Measurements from ENCODE around the gene PITPNB. TPM values are rescaled to one million over a fixed set of nuclear protein-coding genes. Genes with fewer than 3 reads are reported as not detected.

Gene PITPNB
- total and polyA plus RNA-seq, 2 donors from 2014 or later: 23.7 to 72.0 TPM

DNA sequence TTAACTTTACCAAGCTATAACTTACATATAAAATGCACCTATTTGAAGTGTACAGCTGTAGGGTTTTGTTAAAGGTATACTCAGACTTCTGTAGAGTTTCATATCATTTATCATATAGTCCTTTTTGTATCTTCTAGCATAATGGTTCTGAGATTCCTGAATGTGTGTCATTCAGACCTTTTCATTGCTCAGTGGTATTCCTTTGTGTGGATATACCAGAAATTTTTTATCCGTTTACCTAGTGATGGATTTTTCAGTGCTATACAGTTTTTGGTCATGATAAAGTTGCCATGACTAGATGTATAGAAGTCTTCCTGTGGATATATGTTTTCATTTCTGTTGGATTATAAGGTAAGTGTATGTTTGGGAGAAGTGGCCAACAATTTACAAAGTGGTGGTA, 6.3 kb upstream of the PITPNB start:
- H3K9ac ChIP-seq (ENCODE audit: low read length in 3 of 3): no peak overlapping the region
- H3K36me3 ChIP-seq (ENCODE audit: control insufficient read depth in 2 of 3, insufficient read depth in 3 of 3, low read length in 3 of 3): peaks cover 0 to 3% (median 0%) of the 10 kb centered on the region in 3 donors
- H3K9me3 ChIP-seq (ENCODE audit: control insufficient read depth in 2 of 3, insufficient read depth in 1 of 3, low read length in 3 of 3): no peaks in the 10 kb centered on the region
- FAIRE-seq: no peak
- H3K27me3 ChIP-seq (ENCODE audit: control insufficient read depth, insufficient read depth, low read length): no peaks in the 10 kb centered on the region
- H3K4me3 ChIP-seq (ENCODE audit: low read length in 3 of 3): no peak overlapping the region
- no peak for DNase-seq
- intact Hi-C loops (cut with DNase I): no loop called here
- H3K27ac ChIP-seq (ENCODE audit: low read depth in 2 of 2, low read length in 2 of 2): no peak overlapping the region
- TF ChIP-seq CTCF (IDR thresholded peaks at IDR 0.05; ENCODE audit: borderline replicate concordance, extremely low read depth, insufficient read depth): no peak
- peaks cover 0 to 5% (median 0%) of the 10 kb centered on the region in 3 donors for H3K4me1 ChIP-seq (ENCODE audit: control insufficient read depth in 2 of 3, insufficient read depth in 2 of 3, low read depth in 1 of 3, low read length in 3 of 3)

DNA sequence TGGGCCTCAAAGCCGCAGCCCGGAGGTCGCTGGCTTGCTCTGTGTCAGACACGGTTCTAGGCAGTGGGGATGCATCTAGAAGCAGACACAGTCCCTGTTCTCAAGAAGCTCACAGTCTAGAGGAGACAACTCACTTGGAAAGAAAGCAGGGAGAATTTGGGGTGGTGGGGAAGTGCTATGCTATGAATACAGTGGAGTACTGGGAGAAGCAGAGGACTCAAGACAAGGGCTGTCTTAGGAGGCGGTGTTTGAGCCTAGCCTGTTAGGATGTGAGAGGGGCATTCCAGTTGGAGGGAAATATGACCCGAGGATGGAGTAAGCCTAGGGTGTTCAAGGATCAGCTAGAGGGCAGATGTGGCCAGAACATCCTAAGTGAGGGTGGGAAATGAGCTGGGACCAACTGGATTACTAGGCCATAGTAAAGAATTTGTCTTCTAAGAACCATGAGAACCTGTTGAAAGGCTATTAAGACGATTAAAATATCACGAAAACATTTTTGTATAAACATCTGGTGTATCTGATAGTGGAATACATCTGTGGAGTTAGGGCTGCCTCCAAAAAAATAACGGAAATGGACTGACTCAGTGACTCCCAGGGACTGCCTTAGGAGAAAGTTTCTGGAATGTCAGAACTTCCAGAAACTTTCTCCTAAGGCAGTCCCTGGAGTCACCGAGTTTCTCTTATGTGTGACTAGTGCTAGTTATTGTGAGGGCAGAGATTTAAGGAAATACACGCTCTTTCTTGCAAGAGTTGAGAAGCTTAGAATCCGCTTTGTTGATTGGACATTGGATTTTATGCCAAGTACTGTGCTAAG, 1.1 kb upstream of the PITPNB start:
- peak overlapping the region; percentile 98 to 100 for H3K27ac ChIP-seq (ENCODE audit: low read depth in 2 of 2, low read length in 2 of 2)
- H3K4me3 ChIP-seq (ENCODE audit: low read length in 3 of 3): peak overlapping the region; percentile 74 to 92 (median 90)
- intact Hi-C loops (cut with DNase I): no loop called here
- H3K9me3 ChIP-seq (ENCODE audit: control insufficient read depth in 2 of 3, insufficient read depth in 1 of 3, low read length in 3 of 3): no peaks in the 10 kb centered on the region
- DNase-seq (peak in 3 of 5 donors; percentile 36 to 78 (median 72)), FAIRE-seq (no peak)
- TF ChIP-seq CTCF (IDR thresholded peaks at IDR 0.05; ENCODE audit: borderline replicate concordance, extremely low read depth, insufficient read depth): no peak
- no peaks in the 10 kb centered on the region for H3K27me3 ChIP-seq (ENCODE audit: control insufficient read depth, insufficient read depth, low read length)
- peaks cover 0 to 3% (median 0%) of the 10 kb centered on the region in 3 donors for H3K36me3 ChIP-seq (ENCODE audit: control insufficient read depth in 2 of 3, insufficient read depth in 3 of 3, low read length in 3 of 3)
- H3K9ac ChIP-seq (ENCODE audit: low read length in 3 of 3): peak overlapping the region; percentile 60 to 99 (median 95)
- H3K4me1 ChIP-seq (ENCODE audit: control insufficient read depth in 2 of 3, insufficient read depth in 2 of 3, low read depth in 1 of 3, low read length in 3 of 3): peaks cover 0 to 19% (median 15%) of the 10 kb centered on the region in 3 donors

DNA sequence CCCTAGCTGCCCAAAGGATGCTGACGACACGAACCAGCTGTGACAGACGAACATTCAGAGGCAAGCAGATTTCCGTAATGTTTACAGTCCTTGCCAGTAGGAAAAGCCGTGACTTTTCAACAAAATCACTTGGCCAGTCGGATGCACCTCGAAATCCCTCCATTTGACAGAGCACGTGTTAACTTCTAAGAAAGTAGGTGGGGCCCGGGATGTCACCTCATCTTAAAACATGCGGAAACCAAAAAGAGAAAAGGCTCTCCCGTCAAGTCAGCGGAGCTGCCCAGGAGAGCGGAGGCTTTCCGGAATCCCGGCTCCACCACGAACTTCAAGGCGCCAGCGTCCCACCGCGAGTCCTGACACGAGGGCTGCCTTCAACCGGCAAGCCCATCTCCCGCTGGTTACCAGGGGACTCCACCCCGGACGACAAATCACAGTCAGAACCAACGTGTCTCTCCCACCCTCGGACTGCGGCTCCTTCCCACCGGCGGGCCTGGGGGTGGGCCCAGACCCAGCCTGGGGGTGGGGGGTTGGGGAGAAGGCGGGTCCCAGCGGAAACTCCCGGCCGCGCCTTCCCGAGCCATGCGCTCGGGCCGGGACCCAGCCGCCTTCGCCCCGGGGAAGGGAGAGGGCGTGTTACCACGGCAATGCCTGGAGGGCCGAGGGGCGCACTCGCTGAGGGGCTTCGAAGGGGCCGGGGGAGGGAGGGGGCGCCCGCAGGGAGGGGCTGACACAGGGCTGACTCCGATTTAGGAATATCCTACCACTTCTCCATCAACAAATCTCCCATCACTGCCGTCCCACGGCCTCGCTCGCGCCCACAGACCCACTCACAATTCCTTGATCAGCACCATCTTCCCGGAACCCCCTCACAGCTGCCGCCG, 475 bp downstream of the PITPNB start:
- Histone ChIP-seq H3K4me3 (ENCODE audit: low read length in 3 of 3) (peak overlapping the region; percentile 75 to 92 (median 85)), H3K27ac (ENCODE audit: low read depth in 2 of 2, low read length in 2 of 2) (peak overlapping the region; percentile 90 to 99), H3K36me3 (ENCODE audit: control insufficient read depth in 2 of 3, insufficient read depth in 3 of 3, low read length in 3 of 3) (peaks cover 0 to 3% (median 0%) of the 10 kb centered on the region in 3 donors), H3K9me3 (ENCODE audit: control insufficient read depth in 2 of 3, insufficient read depth in 1 of 3, low read length in 3 of 3) (no peaks in the 10 kb centered on the region), H3K4me1 (ENCODE audit: control insufficient read depth in 2 of 3, insufficient read depth in 2 of 3, low read depth in 1 of 3, low read length in 3 of 3) (peaks cover 0 to 20% (median 20%) of the 10 kb centered on the region in 3 donors), H3K27me3 (ENCODE audit: control insufficient read depth, insufficient read depth, low read length) (no peaks in the 10 kb centered on the region), H3K9ac (ENCODE audit: low read length in 3 of 3) (peak overlapping the region; percentile 65 to 82 (median 79))
- TF ChIP-seq CTCF (IDR thresholded peaks at IDR 0.05; ENCODE audit: borderline replicate concordance, extremely low read depth, insufficient read depth): no peak
- DNase-seq (peak in 4 of 5 donors; percentile 62 to 88 (median 80)), FAIRE-seq (no peak)
- intact Hi-C loops (cut with DNase I): no loop called here

Measured in kidney (tissue), 14 donors.